HG02938 (cell line): ENCODE results near the gene CNTNAP3.
"Not testable (repeated sequence)": the region's sequence is repeated elsewhere in the genome, so short reads cannot be mapped to it uniquely, and the experiment has no call there.

Experiments used
- ATAC-seq: cut with Tn5 transposase; IDR thresholded peaks from one replicate; pipeline ENCODE4 v1.9.1; 2021; ENCODE audit warnings: mild to moderate bottlenecking, moderate library complexity; ENCODE audit not compliant: unreplicated experiment

CNTNAP3 gene

GRCh38 chr9:39078621-39079256, 209.2 kb downstream of the CNTNAP3 start:
- ATAC-seq, result not testable (repeated sequence)

DNA sequence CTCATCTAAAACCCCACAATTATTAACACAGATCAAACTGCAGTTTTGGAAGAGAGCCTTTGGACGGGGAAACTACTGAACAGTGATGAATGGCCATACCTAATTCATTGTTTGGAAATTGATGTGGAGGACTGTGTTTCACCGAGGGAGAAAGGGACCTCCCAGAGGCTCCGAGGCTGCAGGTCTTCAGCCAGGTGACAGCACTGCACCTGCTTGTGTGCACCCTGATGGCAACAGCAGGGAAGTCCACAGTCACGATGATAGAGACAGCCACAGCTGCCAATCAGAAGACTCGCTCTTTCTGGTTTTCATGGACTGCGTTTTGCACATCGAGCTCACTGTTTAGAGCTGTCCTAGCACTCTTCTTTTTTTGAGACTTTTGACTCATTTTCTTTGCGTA, 214.4 kb downstream of the CNTNAP3 start:
- ATAC-seq, result not testable (repeated sequence)

DNA sequence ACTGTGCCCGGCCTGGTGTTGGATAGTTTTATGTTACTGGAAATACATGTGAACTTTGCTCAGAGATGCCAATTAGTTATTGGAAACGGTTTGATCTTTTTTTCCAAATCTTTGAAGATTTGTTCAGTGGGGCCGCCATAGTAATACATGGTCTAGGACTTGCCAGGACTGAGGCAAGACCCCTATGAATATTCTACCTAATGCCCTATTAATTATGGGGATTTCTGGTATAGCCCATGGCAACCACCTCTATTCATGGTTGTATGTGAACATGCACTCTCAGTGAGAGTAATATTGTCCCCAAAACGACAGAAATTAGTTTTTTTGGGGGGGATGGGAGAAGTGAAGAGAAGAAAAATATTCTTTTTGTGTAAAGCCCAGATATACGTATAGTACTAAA, 220.3 kb downstream of the CNTNAP3 start:
- ATAC-seq, result not testable (repeated sequence)

DNA sequence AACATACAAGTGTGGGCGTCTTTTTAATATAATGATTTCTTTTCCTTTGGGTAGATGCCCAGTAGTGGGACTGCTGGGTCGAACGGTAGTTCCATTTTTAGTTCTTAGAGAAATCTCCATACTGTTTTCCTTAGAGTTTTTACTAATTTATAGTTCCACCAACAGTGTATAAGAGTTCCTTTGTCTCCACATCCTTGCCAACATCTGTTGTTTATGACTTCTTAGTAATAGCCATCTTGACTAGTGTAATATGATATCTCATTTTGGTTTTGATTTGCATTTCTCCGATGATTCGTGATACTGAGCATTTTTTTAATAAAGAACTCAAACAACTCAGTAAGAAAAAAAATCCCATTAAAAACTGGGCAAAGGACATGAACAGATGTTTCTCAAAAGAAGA, 225.0 kb downstream of the CNTNAP3 start:
- not testable (repeated sequence) for ATAC-seq

DNA sequence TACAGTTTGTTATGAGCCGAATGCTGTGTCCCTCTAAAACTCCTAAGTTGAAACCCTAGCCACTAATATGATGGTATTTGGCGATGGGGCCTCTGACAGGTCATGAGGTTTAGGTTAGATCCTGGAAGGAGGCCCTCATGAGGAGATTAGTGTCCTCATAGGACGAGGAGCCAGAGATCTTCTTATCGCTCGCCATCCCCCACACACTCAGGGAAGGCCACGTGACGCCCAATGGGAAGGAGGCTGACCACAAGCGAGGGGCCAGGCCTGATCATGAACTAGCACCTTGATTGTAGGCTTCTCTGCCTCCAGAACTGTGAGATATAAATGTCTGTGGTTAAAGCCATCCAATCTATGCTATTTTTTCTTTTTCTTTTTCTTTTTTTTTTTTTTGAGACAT, 233.5 kb downstream of the CNTNAP3 start:
- ATAC-seq, result not testable (repeated sequence)

DNA sequence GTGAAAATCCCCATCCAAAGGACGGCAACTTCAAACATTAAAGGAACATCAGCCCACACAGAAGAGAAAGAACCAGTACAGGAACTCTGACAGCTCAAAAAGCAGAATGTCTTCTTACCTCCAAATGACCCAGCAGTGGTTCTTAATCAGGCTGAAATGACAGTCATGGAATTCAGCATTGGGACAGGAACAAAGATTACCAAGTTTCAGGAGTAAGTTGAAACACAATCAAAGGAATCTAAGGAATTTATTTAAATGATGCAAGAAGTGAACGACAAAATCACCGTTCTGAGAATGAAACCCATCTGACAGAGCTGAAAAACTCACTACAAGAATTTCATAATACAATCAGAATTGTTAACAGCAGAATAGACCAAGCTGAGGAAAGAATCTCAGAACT, 241.1 kb downstream of the CNTNAP3 start:
- not testable (repeated sequence) for ATAC-seq

DNA sequence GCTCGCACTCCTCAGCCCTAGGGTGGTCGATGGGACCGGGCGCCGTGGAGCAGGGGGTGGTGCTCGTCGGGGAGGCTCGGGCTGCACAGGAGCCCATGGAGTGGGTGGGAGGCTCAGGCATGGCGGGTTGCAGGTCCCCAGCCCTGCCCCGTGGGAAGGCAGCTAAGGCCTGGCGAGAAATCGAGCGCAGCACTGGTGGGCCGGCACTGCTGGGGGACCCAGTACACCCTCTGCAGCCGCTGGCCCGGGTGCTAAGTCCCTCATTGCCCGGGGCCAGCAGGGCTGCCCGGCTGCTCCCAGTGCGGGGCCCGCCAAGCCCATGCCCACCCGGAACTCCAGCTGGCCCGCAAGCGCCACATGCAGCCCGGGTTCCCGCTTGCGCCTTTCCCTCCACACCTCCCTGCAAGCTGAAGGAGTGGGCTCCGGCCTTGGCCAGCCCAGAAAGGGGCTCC, 245.6 kb downstream of the CNTNAP3 start:
- ATAC-seq, result not testable (repeated sequence)

DNA sequence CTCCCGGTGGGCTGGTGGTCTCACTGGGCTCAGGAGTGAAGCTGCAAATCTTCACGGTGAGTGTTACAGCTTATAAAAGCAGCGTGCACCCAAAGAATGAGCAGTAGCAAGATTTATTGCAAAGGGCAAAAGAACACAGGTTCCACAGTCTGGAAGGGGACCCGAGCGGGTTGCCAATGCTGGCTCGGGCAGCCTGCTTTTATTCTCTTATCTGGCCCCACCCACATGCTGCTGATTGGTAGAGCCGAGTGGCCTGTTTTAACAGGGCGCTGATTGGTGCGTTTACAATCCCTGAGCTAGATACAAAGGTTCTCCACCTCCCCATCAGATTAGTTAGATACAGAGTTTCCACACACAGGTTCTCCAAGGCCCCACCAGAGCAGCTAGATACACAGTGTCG, 246.2 kb downstream of the CNTNAP3 start:
- ATAC-seq, result not testable (repeated sequence)

- ATAC-seq, result not testable (repeated sequence)
Measured at GRCh38 chr9:39039148-39039547, 248.8 kb downstream of the CNTNAP3 start.

- ATAC-seq, result not testable (repeated sequence)
Measured at GRCh38 chr9:39038221-39038620, 249.7 kb downstream of the CNTNAP3 start.

DNA sequence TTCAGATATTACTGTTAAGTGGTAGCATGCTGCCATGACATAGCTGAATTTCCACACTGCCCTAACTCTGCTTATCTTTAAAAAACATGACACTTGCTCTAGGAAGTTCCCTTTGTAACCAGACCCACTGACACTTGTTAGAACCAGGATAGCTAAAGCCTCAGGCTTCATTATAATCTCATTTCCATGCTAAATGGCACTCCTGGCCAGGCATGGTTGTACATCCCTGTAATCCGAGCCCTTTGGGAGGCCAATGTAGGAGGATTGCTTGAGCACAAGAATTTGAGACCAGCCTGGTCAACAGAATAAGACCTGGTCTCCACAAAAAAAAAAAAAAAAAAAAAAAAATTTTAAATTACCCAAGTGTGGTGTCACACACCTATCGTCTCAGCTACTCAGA, 254.1 kb downstream of the CNTNAP3 start:
- ATAC-seq, result not testable (repeated sequence)

- peak; percentile 59 for ATAC-seq
Measured at GRCh38 chr9:39030204-39031019, 257.6 kb downstream of the CNTNAP3 start.

DNA sequence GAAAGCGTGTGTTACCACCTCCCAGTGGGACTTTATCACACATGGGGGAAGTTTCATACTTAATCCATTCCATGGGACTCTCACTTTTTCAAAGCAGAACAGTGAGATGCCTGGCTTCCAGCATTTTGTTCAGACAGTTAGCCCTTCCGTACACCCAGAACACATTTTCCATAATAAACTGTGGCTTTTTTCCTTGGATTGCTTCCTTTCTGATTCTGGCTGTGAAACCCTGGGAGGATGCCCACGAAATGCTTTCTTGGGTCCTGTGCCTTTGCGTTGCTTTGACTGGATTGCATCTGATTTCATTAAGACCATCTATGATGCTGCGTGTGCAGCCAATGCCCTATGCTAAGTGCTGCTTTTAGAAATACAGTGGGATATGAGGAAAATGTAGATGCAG, 259.1 kb downstream of the CNTNAP3 start:
- not testable (repeated sequence) for ATAC-seq

DNA sequence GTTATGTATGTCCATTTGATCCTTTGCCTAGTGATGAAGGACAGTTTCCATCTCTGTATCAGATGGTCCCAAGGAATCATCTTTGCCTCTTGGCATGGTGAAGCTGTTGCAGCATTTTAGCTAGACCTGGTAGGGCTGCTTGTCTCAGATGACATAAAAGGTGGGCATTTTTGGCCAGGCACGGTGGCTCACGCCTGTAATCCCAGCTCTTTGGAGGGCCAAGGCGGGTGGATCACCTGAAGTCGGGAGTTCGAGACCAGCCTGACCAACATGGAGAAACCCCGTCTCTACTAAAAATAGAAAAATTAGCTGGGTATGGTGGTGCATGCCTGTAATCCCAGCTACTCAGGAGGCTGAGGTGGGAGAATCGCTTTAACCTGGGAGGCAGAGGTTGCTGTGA, 259.8 kb downstream of the CNTNAP3 start:
- ATAC-seq, result not testable (repeated sequence)

DNA sequence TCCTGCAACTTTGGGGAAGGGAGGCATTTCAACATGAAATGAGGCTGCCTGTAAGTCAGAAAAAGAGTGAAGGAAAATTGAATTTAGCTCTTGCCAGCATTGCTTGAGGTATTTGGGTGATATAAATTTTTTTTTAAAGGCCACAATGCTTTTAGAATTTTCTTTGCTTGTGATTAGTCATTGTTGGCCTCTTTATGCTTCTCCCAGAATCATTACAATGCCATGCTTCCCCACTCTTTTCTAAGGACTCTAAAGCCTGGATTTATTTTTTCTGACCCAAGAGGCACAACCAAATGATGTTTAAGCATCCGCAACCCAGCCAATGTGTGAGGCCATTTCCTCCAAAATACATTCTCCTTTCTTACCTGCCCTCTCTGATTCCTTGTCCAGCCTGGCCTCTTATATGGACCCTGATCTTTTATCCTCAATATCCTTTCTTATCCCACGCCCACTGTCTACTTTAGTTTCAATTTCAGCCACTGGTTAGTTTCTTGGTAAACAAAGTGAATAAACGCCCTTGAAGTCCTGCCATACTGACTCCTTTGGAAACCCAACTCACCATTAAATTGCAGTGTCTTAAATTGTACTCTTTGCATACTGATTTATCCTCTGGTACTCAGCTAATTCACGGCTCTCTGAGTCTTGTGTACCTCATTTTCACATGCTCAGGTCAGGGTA, 261.9 kb downstream of the CNTNAP3 start:
- not testable (repeated sequence) for ATAC-seq
